Stimulated activated CD8-positive, alpha-beta memory T cell treated with anti-CD3 and anti-CD28 coated beads, Interleukin-4, amount 100 ng/mL, for 48 hours (primary cell): ENCODE results near the gene SH3RF3.
"Not testable (repeated sequence)": the region's sequence is repeated elsewhere in the genome, so short reads cannot be mapped to it uniquely, and the experiment has no call there.

Source experiments
- DNase-seq: peaks from one replicate; pipeline ENCODE4 v3.0.0-alpha.2; 2020

Gene SH3RF3

GRCh38 chr2:109519513-109519912 is 390.5 kb downstream of the SH3RF3 start:
- no peak for DNase-seq

- no peak for DNase-seq
Observed at GRCh38 chr2:109521233-109522062, 392.4 kb downstream of the SH3RF3 start.

GRCh38 chr2:109522063-109522374 is 393.0 kb downstream of the SH3RF3 start:
- no peak for DNase-seq

GRCh38 chr2:109523121-109523520 is 394.1 kb downstream of the SH3RF3 start:
- DNase-seq, result no peak

GRCh38 chr2:109523536-109524361 is 394.7 kb downstream of the SH3RF3 start:
- DNase-seq, result no peak

- DNase-seq, result no peak
Observed at GRCh38 chr2:109525836-109526235, 396.8 kb downstream of the SH3RF3 start.

- no peak for DNase-seq
Observed at GRCh38 chr2:109526442-109526970, 397.5 kb downstream of the SH3RF3 start.

GRCh38 chr2:109527079-109527478 is 398.1 kb downstream of the SH3RF3 start:
- DNase-seq, result no peak

- no peak for DNase-seq
Observed at GRCh38 chr2:109527846-109528705, 399.1 kb downstream of the SH3RF3 start.

- DNase-seq, result no peak
Observed at GRCh38 chr2:109528811-109529501, 400.0 kb downstream of the SH3RF3 start.

- peak; percentile 7 for DNase-seq
Observed at GRCh38 chr2:109529532-109530449, 400.8 kb downstream of the SH3RF3 start.

GRCh38 chr2:109530712-109531111 is 401.7 kb downstream of the SH3RF3 start:
- peak; percentile 2 for DNase-seq

GRCh38 chr2:109531221-109531620 is 402.2 kb downstream of the SH3RF3 start:
- DNase-seq, result no peak

GRCh38 chr2:109531896-109532727 is 403.1 kb downstream of the SH3RF3 start:
- DNase-seq, result no peak

GRCh38 chr2:109532728-109533076 is 403.7 kb downstream of the SH3RF3 start:
- DNase-seq, result no peak

GRCh38 chr2:109533823-109534222 is 404.8 kb downstream of the SH3RF3 start:
- DNase-seq, result no peak

GRCh38 chr2:109535217-109535946 is 406.4 kb downstream of the SH3RF3 start:
- DNase-seq, result no peak

- DNase-seq, result not testable (repeated sequence)
Observed at GRCh38 chr2:109536556-109536955, 407.6 kb downstream of the SH3RF3 start.

- no peak for DNase-seq
Observed at GRCh38 chr2:109537565-109538222, 408.7 kb downstream of the SH3RF3 start.
